Osteocyte (in vitro differentiated cells): ENCODE results near the gene CHD5. TPM values are rescaled to one million over a fixed set of nuclear protein-coding genes. Genes with fewer than 3 reads are reported as not detected.

Source experiments
- DNase-seq: peaks from one replicate; pipeline ENCODE4 v3.0.0; 2021; ENCODE audit warnings: mixed read lengths; ENCODE audit not compliant: unreplicated experiment; ENCODE audit errors: extremely low spot score
- H3K27ac Mint-ChIP-seq: one replicate; pipeline ENCODE4 v1.8.0; 2021; ENCODE audit warnings: mild to moderate bottlenecking, mixed read lengths; ENCODE audit not compliant: unreplicated experiment
- H3K27me3 Mint-ChIP-seq: one replicate; pipeline ENCODE4 v1.8.0; 2021; ENCODE audit warnings: mixed read lengths; ENCODE audit not compliant: unreplicated experiment
- H3K36me3 Mint-ChIP-seq: one replicate; pipeline ENCODE4 v1.8.0; 2021; ENCODE audit warnings: mixed read lengths; ENCODE audit not compliant: unreplicated experiment
- H3K4me1 Mint-ChIP-seq: one replicate; pipeline ENCODE4 v1.8.0; 2021; ENCODE audit warnings: mixed read lengths; ENCODE audit not compliant: unreplicated experiment
- H3K4me3 Mint-ChIP-seq: one replicate; pipeline ENCODE4 v1.8.0; 2021; ENCODE audit warnings: mild to moderate bottlenecking, moderate library complexity, mixed read lengths; ENCODE audit not compliant: unreplicated experiment
- H3K9me3 Mint-ChIP-seq: one replicate; pipeline ENCODE4 v1.8.0; 2021; ENCODE audit warnings: mixed read lengths; ENCODE audit not compliant: unreplicated experiment
- CTCF ChIP-seq: fragments of 200-600 bp; sonication (generic); IDR thresholded peaks from 2 replicates; pipeline ENCODE4 v1.5.0; 2021; ENCODE audit warnings: antibody characterized with exemption, mild to moderate bottlenecking, moderate library complexity
- total RNA-seq: library from RNA; stranded (reverse); gene quantifications from 2 replicates; pipeline ENCODE4 v1.2.1, GENCODE V29; 2021

The CHD5 gene
- total RNA-seq, 1 donor from 2014 or later = 0.43 TPM

- H3K27me3 Mint-ChIP-seq = no peaks in the 10 kb centered on the region
- TF ChIP-seq CTCF = no peak
- H3K4me1 Mint-ChIP-seq = no peaks in the 10 kb centered on the region
- no peak for DNase-seq
- no peaks in the 10 kb centered on the region for H3K36me3 Mint-ChIP-seq
- H3K9me3 Mint-ChIP-seq = no peaks in the 10 kb centered on the region
- H3K4me3 Mint-ChIP-seq = no peak overlapping the region
- H3K27ac Mint-ChIP-seq = no peak overlapping the region
These were observed 117.5 kb downstream of the CHD5 start for GRCh38 chr1:6062670-6063069.

DNA sequence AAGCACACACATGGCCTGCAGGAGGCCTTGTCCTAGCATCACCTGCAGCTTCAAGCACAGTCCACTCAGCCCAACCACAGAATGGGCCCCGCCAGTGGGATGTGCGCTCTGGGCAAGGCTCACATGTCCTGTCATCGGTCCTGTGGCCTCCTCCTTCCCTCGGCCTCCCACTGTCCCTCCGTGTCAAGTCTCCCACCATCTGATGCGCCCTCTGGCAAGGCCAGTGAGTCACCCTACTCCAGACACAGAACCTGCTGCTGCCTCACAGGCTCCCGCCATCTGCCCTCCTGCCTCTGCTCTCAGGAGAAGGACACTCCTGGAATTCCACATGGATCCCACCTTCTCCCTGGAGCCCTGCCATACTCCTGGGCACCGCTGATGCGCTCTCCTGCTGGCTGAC is 120.3 kb downstream of the CHD5 start:
- H3K27ac Mint-ChIP-seq = no peak overlapping the region
- peaks cover 3% of the 10 kb centered on the region for H3K27me3 Mint-ChIP-seq
- no peaks in the 10 kb centered on the region for H3K36me3 Mint-ChIP-seq
- H3K4me1 Mint-ChIP-seq = no peaks in the 10 kb centered on the region
- H3K4me3 Mint-ChIP-seq = no peak overlapping the region
- TF ChIP-seq CTCF = no peak
- H3K9me3 Mint-ChIP-seq = no peaks in the 10 kb centered on the region
- DNase-seq = no peak

DNA sequence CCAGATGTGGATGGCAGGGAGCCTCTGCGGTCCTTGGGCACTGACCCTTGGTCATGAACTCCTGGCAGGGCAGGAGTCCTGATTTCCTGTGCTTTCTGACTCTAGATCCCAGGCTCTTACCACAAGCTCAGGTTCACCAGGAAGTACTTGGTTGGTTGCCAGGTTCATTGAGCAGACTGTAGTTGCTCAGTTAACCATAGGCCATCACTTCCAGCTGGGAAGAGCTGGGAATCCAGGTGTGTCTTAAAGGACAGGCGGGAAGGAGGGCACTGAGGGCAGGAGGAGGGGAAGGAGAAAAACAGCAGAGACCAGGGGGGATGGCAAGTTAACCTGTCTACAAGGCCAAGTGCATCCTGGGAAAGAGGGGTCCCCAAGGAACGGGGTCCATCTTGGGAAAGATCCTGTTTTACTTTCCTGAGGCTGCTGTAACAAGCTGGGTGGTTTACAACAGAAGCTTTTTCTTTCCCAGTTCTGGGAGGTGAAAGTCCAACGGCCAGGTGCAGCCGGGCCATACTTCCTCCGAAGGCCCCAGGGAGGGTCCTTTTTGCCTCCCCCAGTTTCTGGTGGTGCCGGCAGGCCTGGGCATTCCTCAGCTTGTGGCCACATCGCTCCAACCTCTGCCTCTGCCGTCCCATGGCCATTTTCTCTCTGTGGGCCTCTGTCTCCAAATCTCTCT is 122.8 kb downstream of the CHD5 start:
- Mint-ChIP-seq H3K9me3 (no peaks in the 10 kb centered on the region), H3K27ac (no peak overlapping the region), H3K4me1 (peaks cover 3% of the 10 kb centered on the region), H3K4me3 (no peak overlapping the region), H3K36me3 (no peaks in the 10 kb centered on the region), H3K27me3 (peaks cover 8% of the 10 kb centered on the region)
- DNase-seq = no peak
- no peak for TF ChIP-seq CTCF

- no peak for DNase-seq
- TF ChIP-seq CTCF = no peak
- H3K4me3 Mint-ChIP-seq = no peak overlapping the region
- H3K9me3 Mint-ChIP-seq = no peaks in the 10 kb centered on the region
- peaks cover 3% of the 10 kb centered on the region for H3K4me1 Mint-ChIP-seq
- peaks cover 8% of the 10 kb centered on the region for H3K27me3 Mint-ChIP-seq
- H3K27ac Mint-ChIP-seq = no peak overlapping the region
- H3K36me3 Mint-ChIP-seq = no peaks in the 10 kb centered on the region
These were observed 123.6 kb downstream of the CHD5 start for GRCh38 chr1:6056572-6056948.

DNA sequence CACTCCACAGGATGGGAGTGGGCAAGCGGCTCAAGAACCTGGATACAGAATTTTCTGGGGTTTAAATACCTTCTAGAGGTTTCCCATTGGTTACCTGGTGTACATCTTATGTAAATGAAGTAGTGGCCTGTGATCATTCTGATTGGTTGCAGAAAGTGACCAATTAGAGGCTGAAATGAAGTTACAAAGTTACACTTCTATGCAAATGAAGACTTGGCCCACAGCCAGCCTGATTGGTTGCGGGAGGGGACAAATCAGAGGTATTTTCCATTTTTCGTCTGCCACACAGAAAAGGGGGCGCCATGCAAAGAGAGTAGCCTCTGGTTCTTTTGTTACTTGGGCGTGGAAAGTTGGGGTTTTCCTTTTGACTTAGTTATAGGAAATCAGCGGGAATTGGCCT is 125.5 kb downstream of the CHD5 start:
- Mint-ChIP-seq H3K9me3 (no peaks in the 10 kb centered on the region), H3K4me1 (peaks cover 3% of the 10 kb centered on the region), H3K27ac (no peak overlapping the region), H3K27me3 (peaks cover 12% of the 10 kb centered on the region), H3K4me3 (no peak overlapping the region), H3K36me3 (no peaks in the 10 kb centered on the region)
- TF ChIP-seq CTCF = no peak
- no peak for DNase-seq
